WTC11 (cell line): Measurements from ENCODE around the gene ZDHHC14. TPM values are rescaled to one million over a fixed set of nuclear protein-coding genes. Genes with fewer than 3 reads are reported as not detected.

Source experiments
- ATAC-seq: fragments of 200-7000 bp; cut with Tn5 transposase; 2 replicates; pipeline ENCODE4 v1.10.0; 2021; ENCODE audit warnings: mild to moderate bottlenecking, moderate library complexity
- CTCF ChIA-PET: fragments of 300-600 bp; sonication (Branson Sonifier 250); formaldehyde crosslinking; loops from one replicate; lab custom pipeline; 2021; ENCODE audit warnings: antibody characterized with exemption; lab: Charles Lee
- POLR2A ChIA-PET: fragments of 350-600 bp; sonication (Branson Sonifier 250); formaldehyde crosslinking; loops from one replicate; lab custom pipeline; 2021; ENCODE audit warnings: antibody characterized with exemption; lab: Charles Lee
- DNase-seq: peaks from one replicate; pipeline ENCODE4 v3.0.0; 2021; ENCODE audit warnings: low spot score
- H3K27ac Mint-ChIP-seq: 2 replicates; pipeline ENCODE4 v1.8.0; 2021; ENCODE audit warnings: mixed read lengths
- H3K27me3 Mint-ChIP-seq: 2 replicates; pipeline ENCODE4 v1.8.0; 2021; ENCODE audit warnings: low read depth, mild to moderate bottlenecking, moderate library complexity, mixed read lengths
- H3K36me3 Mint-ChIP-seq: 2 replicates; pipeline ENCODE4 v1.8.0; 2021; ENCODE audit warnings: mixed read lengths
- H3K4me1 Mint-ChIP-seq: 2 replicates; pipeline ENCODE4 v1.8.0; 2022; ENCODE audit warnings: mixed read lengths
- H3K4me3 Mint-ChIP-seq: 2 replicates; pipeline ENCODE4 v1.8.0; 2021; ENCODE audit warnings: mild to moderate bottlenecking, moderate library complexity, mixed read lengths
- H3K9me3 Mint-ChIP-seq: 2 replicates; pipeline ENCODE4 v1.8.0; 2021; ENCODE audit warnings: mixed read lengths
- AFF4 ChIP-seq: sonication (generic); formaldehyde crosslinking; IDR thresholded peaks from 2 replicates; pipeline ENCODE4 v1.8.1; 2023; ENCODE audit warnings: mild to moderate bottlenecking, missing genetic modification reagents, borderline replicate concordance
- ARID4B ChIP-seq: sonication (generic); formaldehyde crosslinking; IDR thresholded peaks from 2 replicates; pipeline ENCODE4 v1.8.0; 2023; ENCODE audit warnings: missing genetic modification reagents, mild to moderate bottlenecking, borderline replicate concordance
- CREM ChIP-seq: sonication (generic); formaldehyde crosslinking; IDR thresholded peaks from 2 replicates; pipeline ENCODE4 v1.8.1; 2022; ENCODE audit warnings: mild to moderate bottlenecking, missing genetic modification reagents, moderate library complexity
- CTCF ChIP-seq: fragments of 200-600 bp; IDR thresholded peaks from 2 replicates; pipeline ENCODE4 v1.8.0; 2022; ENCODE audit warnings: antibody characterized with exemption
- ELF4 ChIP-seq: sonication (generic); formaldehyde crosslinking; IDR thresholded peaks from 2 replicates; pipeline ENCODE4 v1.8.1; 2022; ENCODE audit warnings: low read depth, mild to moderate bottlenecking, moderate library complexity, missing genetic modification reagents
- JAZF1 ChIP-seq: fragments of 250-450 bp; sonication (Bioruptor Pico); IDR thresholded peaks from 2 replicates; pipeline ENCODE4 v1.9.0; 2021; ENCODE audit warnings: moderate library complexity, mild to moderate bottlenecking, inconsistent platforms
- KAT7 ChIP-seq: sonication (generic); formaldehyde crosslinking; IDR thresholded peaks from 2 replicates; pipeline ENCODE4 v1.8.1; 2023; ENCODE audit warnings: missing genetic modification reagents, mild to moderate bottlenecking, borderline replicate concordance
- MLX ChIP-seq: sonication (generic); formaldehyde crosslinking; IDR thresholded peaks from 2 replicates; pipeline ENCODE4 v1.8.1; 2023; ENCODE audit warnings: mild to moderate bottlenecking, missing genetic modification reagents, moderate library complexity
- MXD4 ChIP-seq: fragments of 250-450 bp; sonication (Bioruptor Pico); IDR thresholded peaks from 2 replicates; pipeline ENCODE4 v1.8.0; 2021; ENCODE audit warnings: mild to moderate bottlenecking, moderate library complexity, borderline replicate concordance
- MYBL2 ChIP-seq: sonication (generic); formaldehyde crosslinking; IDR thresholded peaks from 2 replicates; pipeline ENCODE4 v1.8.1; 2023; ENCODE audit warnings: mild to moderate bottlenecking, moderate library complexity, missing genetic modification reagents
- OVOL2 ChIP-seq: fragments of 250-450 bp; sonication (Bioruptor Pico); IDR thresholded peaks from 2 replicates; pipeline ENCODE4 v1.9.0; 2021; ENCODE audit warnings: mild to moderate bottlenecking, borderline replicate concordance
- PREB ChIP-seq: sonication (generic); formaldehyde crosslinking; IDR thresholded peaks from 2 replicates; pipeline ENCODE4 v1.8.1; 2022; ENCODE audit warnings: mild to moderate bottlenecking, missing genetic modification reagents, moderate library complexity, borderline replicate concordance
- USF2 ChIP-seq: sonication (generic); formaldehyde crosslinking; IDR thresholded peaks from 2 replicates; pipeline ENCODE4 v1.8.1; 2023; ENCODE audit warnings: mild to moderate bottlenecking, missing genetic modification reagents, moderate library complexity
- ZBTB21 ChIP-seq: sonication (generic); formaldehyde crosslinking; IDR thresholded peaks from 2 replicates; pipeline ENCODE4 v1.8.1; 2023; ENCODE audit warnings: mild to moderate bottlenecking, missing genetic modification reagents, borderline replicate concordance
- ZNF219 ChIP-seq: sonication (generic); formaldehyde crosslinking; IDR thresholded peaks from 2 replicates; pipeline ENCODE4 v1.8.0; 2023; ENCODE audit warnings: missing genetic modification reagents, mild to moderate bottlenecking, borderline replicate concordance
- ZNF317 ChIP-seq: sonication (generic); formaldehyde crosslinking; IDR thresholded peaks from 2 replicates; pipeline ENCODE4 v1.8.1; 2023; ENCODE audit warnings: low read depth, mild to moderate bottlenecking, moderate library complexity, missing genetic modification reagents, borderline replicate concordance
- total RNA-seq: library from RNA; stranded (reverse); gene quantifications from 3 replicates; pipeline ENCODE4 v1.2.3, GENCODE V29; 2021

ZDHHC14 gene
- total RNA-seq, 1 experiment from 2014 or later, result 6.6 TPM

GRCh38 chr6:157400676-157401075, 19.7 kb downstream of the ZDHHC14 start (continued):
- TF ChIP-seq PREB (CRISPR knock-in tag) (no peak), ARID4B (CRISPR knock-in tag) (no peak), MYBL2 (CRISPR knock-in tag) (no peak), AFF4 (CRISPR knock-in tag) (no peak), OVOL2 (CRISPR knock-in tag) (no peak), MLX (CRISPR knock-in tag) (no peak), ZBTB21 (CRISPR knock-in tag) (no peak), JAZF1 (no peak)

GRCh38 chr6:157401734-157402338, 20.8 kb downstream of the ZDHHC14 start:
- H3K27ac Mint-ChIP-seq, result no peak overlapping the region
- no peaks in the 10 kb centered on the region for H3K27me3 Mint-ChIP-seq
- CTCF ChIA-PET, result no interaction called here
- no peak for ATAC-seq
- H3K4me3 Mint-ChIP-seq, result no peak overlapping the region
- H3K9me3 Mint-ChIP-seq, result peaks cover 8% of the 10 kb centered on the region; the same call in 1 of the 2 replicates
- H3K36me3 Mint-ChIP-seq, result no peaks in the 10 kb centered on the region; the same call in 1 of the 2 replicates
- TF ChIP-seq ELF4, result no peak
- TF ChIP-seq ZNF317 (CRISPR knock-in tag), result no peak
- no peak for TF ChIP-seq KAT7 (CRISPR knock-in tag)
- TF ChIP-seq MXD4 (CRISPR knock-in tag), result no peak
- no peak for TF ChIP-seq CTCF
- TF ChIP-seq CREM (CRISPR knock-in tag), result 0 out of 2 replicates have a peak, but pooled peaks have one; percentile 7
- TF ChIP-seq ZNF219 (CRISPR knock-in tag), result no peak
- TF ChIP-seq USF2 (CRISPR knock-in tag), result no peak
- TF ChIP-seq, all 79 proteins: peak for 1
- H3K4me1 Mint-ChIP-seq, result peaks cover 72% of the 10 kb centered on the region
- no peak for DNase-seq
- POLR2A ChIA-PET, result no interaction called here
